Posterior cingulate gyrus (tissue), 11 donors: ENCODE results near the gene HSP90B1.
A peak's percentile ranks its signal among the peaks of the same experiment; 100 is the strongest.

ENCODE experiments used
- DNase-seq, 10 donors: peaks; one replicate each; pipeline versions ENCODE4 v3.0.0 to v3.0.0-alpha.2; 2020 to 2021; ENCODE audit warnings: mixed read lengths in 3 of 10
- intact Hi-C: fragments of 100-400 bp; cut with DNase I; formaldehyde crosslinking; loops from one replicate; pipeline ENCODE4 v1.15.1; 2023

The HSP90B1 gene

DNA sequence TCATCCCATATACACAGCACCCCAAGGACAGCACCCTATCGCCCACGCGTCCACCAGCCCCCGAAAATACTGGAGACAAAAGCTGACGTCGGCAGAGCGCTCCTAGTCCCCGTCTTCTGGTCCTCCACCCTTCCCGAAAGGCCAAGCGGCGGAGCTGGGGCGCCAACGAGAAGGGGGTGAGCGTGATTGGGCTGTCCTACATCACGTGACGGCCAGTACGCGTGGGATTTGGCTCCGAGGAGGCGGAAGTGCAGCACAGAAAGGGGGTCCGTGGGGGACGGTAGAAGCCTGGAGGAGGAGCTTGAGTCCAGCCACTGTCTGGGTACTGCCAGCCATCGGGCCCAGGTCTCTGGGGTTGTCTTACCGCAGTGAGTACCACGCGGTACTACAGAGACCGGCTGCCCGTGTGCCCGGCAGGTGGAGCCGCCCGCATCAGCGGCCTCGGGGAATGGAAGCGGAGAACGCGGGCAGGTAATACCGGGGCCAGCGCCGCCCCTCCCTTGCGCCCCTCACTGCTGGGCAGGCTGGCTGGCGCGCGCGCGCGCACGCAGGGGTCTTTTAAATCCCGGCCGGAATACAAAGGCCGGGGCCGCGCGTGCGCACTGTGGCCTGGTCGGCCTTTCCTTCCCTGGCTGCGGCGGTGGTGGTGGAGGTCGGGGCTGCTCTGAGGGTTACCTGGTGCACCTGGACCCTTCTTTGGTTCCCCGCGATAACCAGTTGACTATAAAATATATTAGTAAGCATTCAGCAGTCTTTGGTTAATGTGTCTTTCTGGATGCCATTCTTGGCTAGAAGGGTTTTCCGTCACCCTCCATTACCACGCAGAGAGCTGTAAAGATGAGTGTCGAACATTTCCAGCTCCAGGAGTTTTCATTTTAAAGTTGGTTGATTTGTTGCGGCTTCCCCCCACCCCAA is 35.6 kb downstream of the HSP90B1 start, which contains the start of gene TDG:
TSS of gene TDG (plus strand) at position 283 of the 915 bp plus-strand sequence. CDS start at position 449, 166 bp downstream.
- DNase-seq = peak; percentile 97 to 100 (median 98)
- intact Hi-C loops = loop anchor here (1.0 to 10.0 kb wide), 4 partner anchors 9 to 169 kb away; partner anchors contain the start of genes HCFC2, HSP90B1 and NFYB

DNA sequence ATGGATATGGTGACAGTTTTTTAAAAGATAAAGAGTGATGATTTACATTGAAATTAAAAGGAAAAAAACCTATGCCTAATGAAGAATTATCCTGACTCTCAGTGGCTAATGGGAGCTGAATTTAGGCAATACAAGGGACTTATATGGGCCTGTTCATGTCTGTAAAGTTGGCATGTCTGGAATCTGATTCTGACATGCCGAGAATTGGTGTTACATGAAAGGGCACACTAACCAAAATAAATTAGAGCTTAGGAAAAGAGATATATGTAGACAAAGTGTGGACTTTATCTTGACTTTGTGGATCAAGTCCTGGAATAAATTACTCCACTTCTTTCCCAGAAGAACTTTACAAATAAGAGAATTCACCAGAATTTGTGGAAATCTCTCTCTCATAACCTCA is 36.5 kb downstream of the HSP90B1 start:
- no peak for DNase-seq
- intact Hi-C loops = loop anchor here (2.0 to 10.0 kb wide), 2 partner anchors 98 to 168 kb away; partner anchors contain the start of genes HCFC2 and NFYB

DNA sequence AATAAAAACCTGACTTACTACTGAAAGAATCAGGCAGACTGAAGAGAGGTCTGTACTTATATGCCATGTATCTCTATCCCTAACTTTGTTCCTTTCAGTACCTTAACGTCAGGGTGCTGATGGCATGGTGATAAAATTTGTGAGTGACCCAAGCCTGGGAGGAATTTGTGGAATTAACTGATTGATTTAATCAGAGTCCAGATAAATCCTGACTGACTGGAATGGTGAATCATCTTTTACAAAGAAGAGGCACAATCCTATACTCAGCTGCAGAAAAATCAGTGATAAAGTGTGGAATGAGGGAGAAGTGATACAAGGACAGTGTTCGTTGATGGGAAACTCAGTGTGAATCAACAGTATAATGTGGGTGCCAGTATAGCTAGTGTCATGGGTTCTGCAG is 39.2 kb downstream of the HSP90B1 start:
- intact Hi-C loops = loop anchor here (10.0 kb wide), 1 partner anchor 165 kb away; the partner anchor contains the start of gene NFYB
- DNase-seq = no peak

DNA sequence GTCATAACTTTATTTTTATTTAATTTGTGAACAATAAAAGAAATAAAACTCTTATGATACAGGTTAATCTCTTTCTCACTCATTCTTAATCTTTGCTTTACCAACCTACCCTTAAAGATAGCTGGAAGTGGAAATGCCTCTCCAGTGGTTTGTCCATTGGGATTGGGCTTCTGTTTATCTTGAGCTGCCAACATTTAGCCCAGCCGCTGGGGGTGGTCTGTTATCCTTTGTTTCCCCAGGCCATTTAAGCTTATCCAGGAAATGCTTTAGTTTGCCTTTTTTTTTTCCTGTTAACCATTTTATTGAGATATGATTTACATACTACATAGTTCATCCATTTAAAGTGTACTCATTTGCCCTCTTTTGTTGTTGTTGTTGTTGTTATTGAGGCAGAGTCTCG is 43.7 kb downstream of the HSP90B1 start:
- DNase-seq = no peak
- intact Hi-C loops = no loop called here

DNA sequence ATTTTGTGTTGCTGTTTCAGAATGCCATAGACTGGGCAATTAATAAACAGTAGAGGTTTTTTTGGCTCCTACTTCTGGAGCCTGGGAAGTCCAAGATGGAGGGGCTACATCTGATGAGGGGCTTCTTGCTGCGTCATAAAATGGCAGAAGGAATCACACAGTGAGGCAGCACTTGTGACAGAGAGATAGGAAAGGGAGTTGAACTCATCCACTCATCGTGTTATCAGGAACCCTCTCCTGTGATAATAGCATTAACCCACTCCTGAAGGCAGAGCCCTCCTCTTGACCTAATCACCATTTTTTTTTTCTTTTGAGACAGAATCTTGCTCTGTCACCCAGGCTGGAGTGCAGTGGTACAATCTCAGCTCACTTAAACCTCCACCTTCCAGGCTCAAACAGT is 45.2 kb downstream of the HSP90B1 start:
- intact Hi-C loops = no loop called here
- DNase-seq = no peak

DNA sequence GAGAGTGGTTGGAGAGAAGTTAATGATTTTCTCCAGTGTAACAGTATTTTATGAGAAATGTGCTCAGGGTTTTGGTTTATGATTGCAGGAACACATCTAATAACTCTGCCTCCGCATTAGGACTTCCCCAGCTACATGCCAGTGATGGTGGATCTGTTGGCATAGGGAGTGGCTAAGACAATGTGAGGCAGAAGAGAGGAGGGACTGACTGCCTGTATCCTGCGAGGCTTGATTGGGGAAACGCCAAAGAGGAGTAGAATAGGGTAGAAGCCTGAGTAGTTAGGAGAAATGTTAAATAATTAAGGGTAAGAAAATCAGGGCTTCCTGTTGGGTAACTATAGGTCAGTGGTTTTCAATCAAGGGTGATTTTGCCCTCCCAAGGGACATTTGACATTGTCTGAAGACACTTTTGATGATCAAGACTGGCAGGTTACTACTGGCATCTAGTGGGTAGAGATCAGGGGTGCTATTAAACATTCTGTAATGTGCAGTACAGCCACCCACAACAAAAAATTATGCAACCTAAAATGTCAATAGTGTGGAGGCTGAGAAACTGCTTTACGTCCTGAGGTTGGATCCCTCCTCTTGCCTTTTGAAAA is 48.3 kb downstream of the HSP90B1 start:
- no peak for DNase-seq
- intact Hi-C loops = no loop called here

DNA sequence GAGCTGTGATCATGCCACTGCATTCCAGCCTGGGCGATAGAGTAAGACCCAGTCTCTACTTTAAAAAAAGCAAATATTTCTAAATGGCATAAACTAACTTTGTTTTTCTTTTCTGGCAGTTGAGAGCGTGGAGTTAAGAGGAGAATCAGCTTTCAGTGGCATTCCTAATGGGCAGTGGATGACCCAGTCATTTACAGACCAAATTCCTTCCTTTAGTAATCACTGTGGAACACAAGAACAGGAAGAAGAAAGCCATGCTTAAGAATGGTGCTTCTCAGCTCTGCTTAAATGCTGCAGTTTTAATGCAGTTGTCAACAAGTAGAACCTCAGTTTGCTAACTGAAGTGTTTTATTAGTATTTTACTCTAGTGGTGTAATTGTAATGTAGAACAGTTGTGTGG is 56.6 kb downstream of the HSP90B1 start:
- no peak for DNase-seq
- intact Hi-C loops = no loop called here

DNA sequence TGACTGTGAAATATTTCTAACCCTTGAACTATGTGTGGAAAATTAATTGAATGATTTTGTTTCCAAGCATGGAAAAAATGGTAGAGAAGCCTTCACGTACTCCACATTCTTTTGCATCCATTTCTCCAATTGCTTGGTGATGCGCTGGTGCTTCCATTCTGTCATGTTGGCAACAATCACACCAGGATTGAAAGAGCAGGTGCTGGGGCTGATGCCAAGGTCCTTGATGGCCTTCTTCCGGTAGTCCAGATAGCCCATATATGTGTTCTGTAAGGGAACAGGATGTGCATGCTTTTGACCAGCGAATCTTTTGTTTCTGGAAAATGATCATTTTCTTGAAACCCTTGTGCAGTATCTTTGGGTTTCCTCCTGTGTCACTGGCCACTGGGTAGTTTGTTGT is 64.0 kb downstream of the HSP90B1 start:
- no peak for DNase-seq
- intact Hi-C loops = no loop called here

DNA sequence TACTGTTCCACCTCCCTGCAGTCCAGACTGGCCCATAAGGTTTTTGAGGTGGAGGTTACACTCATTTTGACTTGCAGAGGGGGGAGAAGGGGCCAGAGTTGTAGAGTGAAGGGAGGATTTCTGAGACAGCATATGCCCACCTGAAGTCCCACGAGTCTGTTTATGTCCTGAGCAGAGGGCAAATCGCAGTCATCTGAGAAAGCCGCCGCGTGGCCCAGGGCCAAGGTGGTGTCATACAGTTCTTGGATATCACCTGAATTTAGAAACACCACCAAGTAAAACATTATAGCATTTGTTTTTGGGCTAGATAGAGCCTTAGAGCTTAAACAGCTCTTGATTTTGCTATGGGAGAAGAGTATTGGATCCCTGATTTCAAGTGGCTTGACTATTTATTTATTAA is 66.4 kb downstream of the HSP90B1 start:
- DNase-seq = no peak
- intact Hi-C loops = no loop called here

DNA sequence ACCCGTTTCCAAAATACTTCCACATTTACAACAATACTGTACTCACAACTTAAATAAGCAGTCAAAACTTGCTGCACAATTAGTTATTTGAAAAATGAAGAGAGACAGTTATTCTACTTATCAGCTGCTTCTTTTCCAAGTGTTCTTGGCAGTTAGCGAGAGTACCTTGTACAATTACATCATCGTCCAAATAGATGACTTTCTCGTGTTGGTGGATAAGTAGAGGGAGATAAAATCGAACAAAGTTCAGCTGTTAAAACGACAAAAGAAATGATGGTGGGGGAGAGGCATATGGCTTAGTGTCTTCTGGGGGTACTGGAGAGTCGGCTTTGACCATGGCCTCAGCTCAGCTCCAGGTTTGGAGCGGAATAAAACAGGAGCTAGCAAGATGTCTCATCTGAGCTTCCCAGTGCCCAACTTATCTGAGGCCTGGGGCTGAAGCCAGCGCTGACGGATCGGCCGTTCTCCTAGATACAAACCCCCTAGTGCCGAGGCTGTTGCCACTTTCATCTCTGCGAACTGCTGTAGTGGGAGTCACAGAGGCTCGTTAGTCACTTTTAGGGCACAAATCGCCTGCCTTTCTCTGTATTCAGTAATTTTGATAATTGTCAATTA is 67.2 kb downstream of the HSP90B1 start:
- intact Hi-C loops = no loop called here
- DNase-seq = no peak
